H1 (cell line): ENCODE measurements around the gene MEIS3. TPM values are rescaled to one million over a fixed set of nuclear protein-coding genes. Genes with fewer than 3 reads are reported as not detected.

Source experiments
- CTCF ChIA-PET: fragments of 300-600 bp; sonication (Branson Sonifier 250); formaldehyde crosslinking; loops from one replicate; lab custom pipeline; 2021; ENCODE audit not compliant: partially characterized antibody; lab: Charles Lee
- POLR2A ChIA-PET: fragments of 300-600 bp; sonication (Branson Sonifier 250); formaldehyde crosslinking; loops from one replicate; lab custom pipeline; 2021; ENCODE audit warnings: inconsistent platforms; ENCODE audit not compliant: partially characterized antibody; lab: Charles Lee
- DNase-seq, 2 experiments: peaks; one replicate each; pipeline versions ENCODE4 v3.0.0 to v3.0.0-alpha.2; 2010 to 2022; ENCODE audit warnings: low spot score in 2 of 2, low read depth in 1 of 2, mixed read lengths in 1 of 2
- FAIRE-seq: peaks from 2 replicates; lab custom pipeline; 2011; peaks lifted over from hg19 to GRCh38; lab: Jason Lieb, UNC
- H2AFZ ChIP-seq: 2 replicates; pipeline ENCODE4 v1.8.1; 2012; ENCODE audit warnings: low read length, inconsistent platforms
- H2AK5ac ChIP-seq: 2 replicates; pipeline ENCODE4 v1.6.1; 2013; ENCODE audit warnings: low read depth, low read length
- H2BK120ac ChIP-seq: replicated peaks from 2 replicates; pipeline ENCODE3; 2013; ENCODE audit warnings: low read depth, low read length, inconsistent platforms
- H2BK12ac ChIP-seq: 2 replicates; pipeline ENCODE4 v1.6.1; 2013; ENCODE audit warnings: low read depth, low read length
- H2BK15ac ChIP-seq: 2 replicates; pipeline ENCODE4 v1.6.1; 2013; ENCODE audit warnings: low read length
- H2BK20ac ChIP-seq: 2 replicates; pipeline ENCODE4 v1.6.1; 2013; ENCODE audit warnings: low read length
- H2BK5ac ChIP-seq: 2 replicates; pipeline ENCODE4 v1.6.1; 2013; ENCODE audit warnings: low read depth, low read length
- H3K14ac ChIP-seq: 2 replicates; pipeline ENCODE4 v1.6.1; 2013; ENCODE audit warnings: inconsistent platforms; ENCODE audit not compliant: insufficient read length
- H3K18ac ChIP-seq: 2 replicates; pipeline ENCODE4 v1.6.1; 2013; ENCODE audit warnings: low read length; ENCODE audit errors: extremely low read depth
- H3K23ac ChIP-seq: 2 replicates; pipeline ENCODE4 v1.6.1; 2013; ENCODE audit warnings: inconsistent platforms; ENCODE audit not compliant: insufficient read length
- H3K23me2 ChIP-seq: 2 replicates; pipeline ENCODE4 v1.6.1; 2013; ENCODE audit warnings: low read depth, low read length
- H3K27ac ChIP-seq: 2 replicates; pipeline ENCODE4 v1.6.1; 2011; ENCODE audit warnings: low read depth, low read length, inconsistent platforms
- H3K27me3 ChIP-seq, 4 experiments: replicated peaks in 1 of 4; 1 replicate in 1 of 4; 2 replicates in 3 of 4; pipeline versions ENCODE4 v1.6.1 to v1.8.1; 2011 to 2013; ENCODE audit warnings: low read length in 3 of 4, mild to moderate bottlenecking in 3 of 4, inconsistent platforms in 2 of 4, mixed read lengths in 2 of 4, moderate library complexity in 1 of 4; ENCODE audit not compliant: control insufficient read depth in 3 of 4, insufficient read depth in 3 of 4; ENCODE audit errors: extremely low read depth in 1 of 4
- H3K36me3 ChIP-seq, 4 experiments: 2 replicates each; pipeline versions ENCODE4 v1.6.1 to v1.8.1; 2011 to 2013; ENCODE audit warnings: mild to moderate bottlenecking in 4 of 4, low read length in 3 of 4, moderate library complexity in 2 of 4, control low read depth in 1 of 4, inconsistent platforms in 1 of 4; ENCODE audit not compliant: insufficient read depth in 4 of 4, control insufficient read depth in 2 of 4
- H3K4ac ChIP-seq: replicated peaks from 2 replicates; pipeline ENCODE3; 2013; ENCODE audit warnings: low read length, low read depth, mixed read lengths, inconsistent platforms; ENCODE audit not compliant: insufficient read length
- H3K4me1 ChIP-seq, 4 experiments: replicated peaks in 1 of 4; 1 replicate in 1 of 4; 2 replicates in 3 of 4; pipeline versions ENCODE4 v1.6.1 to v1.8.1; 2011 to 2013; ENCODE audit warnings: low read length in 3 of 4, inconsistent platforms in 2 of 4, mixed read lengths in 1 of 4; ENCODE audit not compliant: insufficient read depth in 4 of 4, control insufficient read depth in 3 of 4
- H3K4me2 ChIP-seq, 2 experiments: 2 replicates each; pipeline versions ENCODE4 v1.6.1 to v1.8.1; 2011 to 2013; ENCODE audit warnings: low read depth in 2 of 2, low read length in 2 of 2, control low read depth in 1 of 2, inconsistent platforms in 1 of 2, mild to moderate bottlenecking in 1 of 2; ENCODE audit not compliant: insufficient read depth in 1 of 2
- H3K4me3 ChIP-seq, 4 experiments: fragments of 200-600, 300-600 bp in 1 of 4; sonication (generic), shearing (Covaris generic), sonication (Bioruptor Twin) in 1 of 4; 2 replicates each; pipeline versions ENCODE4 v1.5.1 to v1.8.1; 2011 to 2016; ENCODE audit warnings: low read length in 4 of 4, low read depth in 3 of 4, control low read depth in 2 of 4, inconsistent platforms in 2 of 4, mild to moderate bottlenecking in 2 of 4, mixed read lengths in 1 of 4, moderate library complexity in 1 of 4; ENCODE audit not compliant: insufficient read depth in 2 of 4; ENCODE audit errors: extremely low read depth in 1 of 4
- H3K56ac ChIP-seq: replicated peaks from 2 replicates; pipeline ENCODE3; 2013; ENCODE audit warnings: low read depth, mild to moderate bottlenecking, mixed read lengths, low read length, inconsistent platforms; ENCODE audit not compliant: insufficient read length
- H3K79me1 ChIP-seq: 2 replicates; pipeline ENCODE4 v1.6.1; 2013; ENCODE audit warnings: low read depth, low read length, control low read depth
- H3K79me2 ChIP-seq, 2 experiments: 2 replicates each; pipeline versions ENCODE4 v1.6.1 to v1.8.1; 2012 to 2013; ENCODE audit warnings: low read length in 2 of 2, mild to moderate bottlenecking in 2 of 2, inconsistent platforms in 1 of 2; ENCODE audit not compliant: insufficient read depth in 2 of 2, control insufficient read depth in 1 of 2
- H3K9ac ChIP-seq, 4 experiments: replicated peaks in 1 of 4; 1 replicate in 1 of 4; 2 replicates in 3 of 4; pipeline versions ENCODE4 v1.6.1 to v1.8.1; 2011 to 2013; ENCODE audit warnings: low read depth in 3 of 4, low read length in 3 of 4, control low read depth in 2 of 4, mild to moderate bottlenecking in 2 of 4, moderate library complexity in 2 of 4, inconsistent platforms in 1 of 4; ENCODE audit errors: extremely low read depth in 1 of 4
- H3K9me3 ChIP-seq, 2 experiments: 2 replicates each; pipeline versions ENCODE4 v1.6.1 to v1.8.1; 2012 to 2013; ENCODE audit warnings: mild to moderate bottlenecking in 2 of 2, moderate library complexity in 2 of 2, control low read depth in 1 of 2, inconsistent platforms in 1 of 2, low read depth in 1 of 2, low read length in 1 of 2, mixed read lengths in 1 of 2; ENCODE audit not compliant: insufficient read depth in 2 of 2
- H4K20me1 ChIP-seq, 2 experiments: replicated peaks in 1 of 2; 2 replicates each; pipeline versions ENCODE3 to v1.8.1; 2011 to 2013; ENCODE audit warnings: inconsistent platforms in 2 of 2, low read length in 2 of 2, mild to moderate bottlenecking in 1 of 2; ENCODE audit not compliant: insufficient read depth in 2 of 2, control insufficient read depth in 1 of 2
- H4K5ac ChIP-seq: 2 replicates; pipeline ENCODE4 v1.6.1; 2013; ENCODE audit warnings: low read length, low read depth, mixed read lengths, inconsistent platforms; ENCODE audit not compliant: insufficient read length
- H4K8ac ChIP-seq: 2 replicates; pipeline ENCODE4 v1.8.0; 2013; ENCODE audit warnings: mild to moderate bottlenecking, moderate library complexity, low read length, inconsistent platforms; ENCODE audit not compliant: insufficient read depth; ENCODE audit errors: extremely low read depth
- H4K91ac ChIP-seq: replicated peaks from 2 replicates; pipeline ENCODE3; 2013; ENCODE audit warnings: low read length, mixed read lengths, inconsistent platforms; ENCODE audit not compliant: insufficient read length
- CBX5 ChIP-seq: fragments of 300-800, 300-1000 bp; sonication (generic); IDR thresholded peaks from 2 replicates; pipeline ENCODE4 v1.7.1; 2016; ENCODE audit warnings: antibody characterized with exemption, low read length, low read depth
- CBX8 ChIP-seq: fragments of 300-800, 300-1000 bp; sonication (generic); IDR thresholded peaks from 2 replicates; pipeline ENCODE4 v1.7.1; 2016; ENCODE audit warnings: low read depth, low read length, borderline replicate concordance
- CEBPB ChIP-seq: IDR thresholded peaks from 2 replicates; pipeline ENCODE4 v1.6.1; 2012; ENCODE audit warnings: low read depth, low read length
- CHD1 ChIP-seq: IDR thresholded peaks from 2 replicates; pipeline ENCODE4 v1.6.1; 2012; ENCODE audit warnings: low read depth, low read length, improper control_type of control experiment
- E2F6 ChIP-seq: IDR thresholded peaks from 2 replicates; pipeline ENCODE4 v1.6.1; 2012; ENCODE audit warnings: inconsistent platforms
- EP300 ChIP-seq, 2 experiments: IDR thresholded peaks; 1 replicate in 1 of 2; 2 replicates in 1 of 2; pipeline ENCODE4 v1.6.1; 2011 to 2012; ENCODE audit warnings: low read depth in 2 of 2, low read length in 2 of 2, mild to moderate bottlenecking in 2 of 2, borderline replicate concordance in 1 of 2, inconsistent platforms in 1 of 2, moderate library complexity in 1 of 2
- EZH2 ChIP-seq: fragments of 200-600 bp; sonication (generic); IDR thresholded peaks from 2 replicates; pipeline ENCODE4 v1.7.1; 2012; ENCODE audit warnings: low read depth, mild to moderate bottlenecking, moderate library complexity, low read length, inconsistent platforms; ENCODE audit not compliant: severe bottlenecking
- POLR2A ChIP-seq, 2 experiments: IDR thresholded peaks; 1 replicate in 1 of 2; 2 replicates in 1 of 2; pipeline ENCODE4 v1.6.1; 2011; ENCODE audit warnings: low read depth in 2 of 2, low read length in 2 of 2, mild to moderate bottlenecking in 2 of 2; ENCODE audit errors: control extremely low read depth in 1 of 2
- POU5F1 ChIP-seq: IDR thresholded peaks from 2 replicates; pipeline ENCODE4 v1.6.1; 2011; ENCODE audit warnings: low read depth, mild to moderate bottlenecking, low read length, moderate library complexity
- SIN3A ChIP-seq, 2 experiments: IDR thresholded peaks in 1 of 2; conservative IDR thresholded peaks in 1 of 2; 2 replicates each; pipeline ENCODE4 v1.6.1; 2011 to 2012; ENCODE audit warnings: low read length in 2 of 2, improper control_type of control experiment in 1 of 2, low read depth in 1 of 2, mild to moderate bottlenecking in 1 of 2
- SP1 ChIP-seq: IDR thresholded peaks from 2 replicates; pipeline ENCODE4 v1.6.1; 2011; ENCODE audit warnings: low read depth, low read length
- TAF1 ChIP-seq: IDR thresholded peaks from 2 replicates; pipeline ENCODE4 v1.6.1; 2011; ENCODE audit warnings: mild to moderate bottlenecking, low read depth, low read length
- TBP ChIP-seq: IDR thresholded peaks from 2 replicates; pipeline ENCODE4 v1.6.1; 2011; ENCODE audit warnings: low read depth, low read length, improper control_type of control experiment
- TEAD4 ChIP-seq: IDR thresholded peaks from 2 replicates; pipeline ENCODE4 v1.6.1; 2012; ENCODE audit warnings: low read depth, low read length, inconsistent platforms, mixed read lengths
- WGBS, 2 experiments: shearing (Covaris generic) in 1 of 2; methylation state at CpG; one replicate each; pipeline versions ENCODE4 v1.1.6 to v1.1.7; 2013 to 2015; ENCODE audit warnings: low lambda C conversion rate in 2 of 2, mixed read lengths in 2 of 2, inconsistent platforms in 1 of 2, low coverage in 1 of 2, missing lambda C conversion rate in 1 of 2; ENCODE audit not compliant: insufficient replicate concordance in 2 of 2, insufficient coverage in 1 of 2, insufficient read length in 1 of 2; ENCODE audit errors: extremely low coverage in 1 of 2, missing lambda C conversion rate in 1 of 2; 5-methylcytosine and 5-hydroxymethylcytosine counted together
- polyA plus RNA-seq, 7 experiments: library from polyadenylated mRNA; depleted of rRNA in 3 of 7; stranded (reverse) in 5 of 7; unstranded in 2 of 7; fragments of >200 nt in 5 of 7; fragments of 200-250 nt in 2 of 7; gene quantifications; 1 replicate in 5 of 7; 2 replicates in 1 of 7; 4 replicates in 1 of 7; pipeline versions ENCODE4 v1.2.1 to v1.2.3, GENCODE V29; 2011 to 2013; ENCODE audit warnings: missing spikeins in 2 of 7, mixed read lengths in 2 of 7
- total RNA-seq: library from RNA; stranded (reverse); fragmentation: NEBNext Ultra II Directional; extraction: Animal tissue kit (Norgen Biotek cat#: 25700); gene quantifications from 2 replicates; pipeline ENCODE4 v1.2.1, GENCODE V29; 2021

MEIS3 gene
- total and polyA plus RNA-seq, 2 of the 8 experiments (the other 6 are each of a cell fraction or from before 2014, with no cell fraction given) = 24.5 to 28.2 TPM

DNA sequence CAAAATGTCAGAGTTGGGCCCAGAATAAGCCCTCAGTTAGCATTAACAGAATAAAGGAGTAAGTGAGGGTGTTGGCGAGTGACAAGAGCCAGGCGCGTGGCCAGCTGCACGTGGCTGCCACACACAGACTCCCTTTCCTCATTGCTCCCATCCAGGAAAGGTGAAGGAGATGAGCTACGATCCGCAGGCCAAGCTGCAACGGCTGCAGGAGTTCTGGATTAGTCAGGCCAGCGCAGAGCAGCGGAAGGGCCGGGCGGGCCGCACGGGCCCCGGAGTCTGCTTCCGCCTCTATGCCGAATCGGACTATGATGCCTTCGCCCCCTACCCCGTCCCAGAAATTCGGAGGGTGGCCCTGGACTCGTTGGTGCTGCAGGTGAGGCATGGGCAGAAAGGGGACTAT is 57.0 kb downstream of the MEIS3 start:
- Histone ChIP-seq H3K27me3 (no peaks in the 10 kb centered on the region), H3K9me3 (no peaks in the 10 kb centered on the region), H3K4me1 (no peaks in the 10 kb centered on the region), H4K91ac (no peak overlapping the region), H2BK15ac (no peak overlapping the region), H3K4ac (no peak overlapping the region), H2BK12ac (no peak overlapping the region), H3K79me2 (no peaks in the 10 kb centered on the region), H4K8ac (no peak overlapping the region), H3K4me3 (no peak overlapping the region), H2BK120ac (no peak overlapping the region), H2AK5ac (no peak overlapping the region), H3K9ac (no peak overlapping the region), H3K56ac (no peak overlapping the region), H3K23ac (no peak overlapping the region), H2AFZ (no peak overlapping the region), H4K20me1 (peaks cover 3 to 14% of the 10 kb centered on the region in 2 experiments), H3K18ac (no peak overlapping the region), H2BK5ac (no peak overlapping the region), H3K27ac (no peak overlapping the region), H4K5ac (no peak overlapping the region), H3K23me2 (no peaks in the 10 kb centered on the region), H3K4me2 (no peak overlapping the region), H3K14ac (no peak overlapping the region), H2BK20ac (no peak overlapping the region), H3K36me3 (peaks cover 38 to 78% (median 60%) of the 10 kb centered on the region in 4 experiments), H3K79me1 (peaks cover 3% of the 10 kb centered on the region; the same call in 1 of the 2 replicates)
- FAIRE-seq = no peak
- no peak for DNase-seq
- 94% methylated on average over 21 of the region's 21 CpGs; no CpG with 5 or more reads in 1 of the 2 experiments for WGBS, 2 experiments
- CTCF ChIA-PET = interaction anchor here (0.7 to 1.5 kb wide), 5 partner anchors 11 to 74 kb away, joined by 3 to 4 read pairs (median 3); partner anchors contain the start of gene DHX34
- POLR2A ChIA-PET = interaction anchor here (0.8 to 1.8 kb wide), 3 partner anchors 12 to 62 kb away, joined by 3 to 7 read pairs (median 4); partner anchors contain the start of gene DHX34
- no peak for TF ChIP-seq E2F6
- no peak for TF ChIP-seq EZH2
- TF ChIP-seq TEAD4 = no peak
- no peak for TF ChIP-seq TBP
- no peak for TF ChIP-seq TAF1
- TF ChIP-seq CEBPB = no peak
- TF ChIP-seq SP1 = no peak
- no peak for TF ChIP-seq CHD1
- no peak for TF ChIP-seq CBX8
- no peak for TF ChIP-seq EP300 (IDR thresholded peaks at IDR 0.05; ENCODE audit: borderline replicate concordance in 1 of 2, low read depth in 2 of 2, low read length in 2 of 2)
- no peak for TF ChIP-seq CBX5
- no peak for TF ChIP-seq POLR2A (IDR thresholded peaks at IDR 0.05; ENCODE audit: control extremely low read depth in 1 of 2, low read depth in 2 of 2, low read length in 2 of 2)
- no peak for TF ChIP-seq POU5F1
- no peak for TF ChIP-seq SIN3A (conservative IDR thresholded peaks at IDR 0.05 in 1 of 2, IDR thresholded peaks at IDR 0.05 in 1 of 2; ENCODE audit: low read depth in 1 of 2, low read length in 2 of 2)
